OCI-LY7 (cell line): Measurements from ENCODE around the gene DR1. TPM values are rescaled to one million over a fixed set of nuclear protein-coding genes. Genes with fewer than 3 reads are reported as not detected.

ENCODE experiments used
- BruUV-seq: library from RNA; stranded (reverse); fragments of 400-500 nt; replicated peaks from 2 replicates; lab custom pipeline; 2021; lab: Mats Ljungman, UMichigan
- CTCF ChIA-PET: fragments of 300-600 bp; sonication (Branson Sonifier 250); formaldehyde crosslinking; loops from one replicate; lab custom pipeline; 2022; ENCODE audit warnings: antibody characterized with exemption; ENCODE audit not compliant: unreplicated experiment; lab: Charles Lee
- POLR2A ChIA-PET: fragments of 300-600 bp; sonication (Branson Sonifier 250); formaldehyde crosslinking; loops from one replicate; lab custom pipeline; 2022; ENCODE audit warnings: antibody characterized with exemption; lab: Charles Lee
- DNase-seq: peaks from one replicate; pipeline ENCODE4 v3.0.0-alpha.2; 2015; ENCODE audit warnings: low spot score
- H2AFZ ChIP-seq: fragments of 200-600 bp; sonication (generic), shearing (Covaris generic); 2 replicates; pipeline ENCODE4 v1.6.1; 2014; ENCODE audit warnings: mild to moderate bottlenecking, antibody characterized with exemption, low read length, moderate library complexity
- H3K27ac ChIP-seq: fragments of 200-600 bp; sonication (generic); 2 replicates; pipeline ENCODE4 v1.5.1; 2014; ENCODE audit warnings: mixed run types, low read depth, mild to moderate bottlenecking, moderate library complexity, low read length, inconsistent platforms; ENCODE audit not compliant: poor library complexity, severe bottlenecking
- H3K36me3 ChIP-seq: fragments of 200-600 bp; sonication (generic); 2 replicates; pipeline ENCODE4 v1.6.1; 2014; ENCODE audit warnings: mild to moderate bottlenecking, antibody characterized with exemption, low read length, moderate library complexity, mixed read lengths; ENCODE audit not compliant: insufficient read depth
- H3K4me1 ChIP-seq: fragments of 200-600 bp; sonication (generic); 2 replicates; pipeline ENCODE4 v1.5.1; 2014; ENCODE audit warnings: mild to moderate bottlenecking, low read length; ENCODE audit not compliant: insufficient read depth, poor library complexity, severe bottlenecking
- H3K4me2 ChIP-seq: fragments of 200-600 bp; sonication (generic); 2 replicates; pipeline ENCODE4 v1.6.1; 2014; ENCODE audit warnings: mild to moderate bottlenecking, low read length
- H3K4me3 ChIP-seq: fragments of 200-600 bp; sonication (generic); 2 replicates; pipeline ENCODE4 v1.5.1; 2014; ENCODE audit warnings: mild to moderate bottlenecking, low read depth, low read length; ENCODE audit not compliant: poor library complexity, severe bottlenecking
- H3K79me2 ChIP-seq: fragments of 200-600 bp; sonication (generic); 2 replicates; pipeline ENCODE4 v1.6.1; 2016; ENCODE audit warnings: low read depth, mild to moderate bottlenecking, low read length, moderate library complexity, mixed read lengths; ENCODE audit not compliant: insufficient read depth
- H3K9me2 ChIP-seq: fragments of 200-600 bp; sonication (generic); 2 replicates; pipeline ENCODE4 v1.6.1; 2016; ENCODE audit warnings: mild to moderate bottlenecking, low read length, mixed read lengths; ENCODE audit not compliant: insufficient read depth
- H3K9me3 ChIP-seq: fragments of 200-600 bp; sonication (generic); 2 replicates; pipeline ENCODE4 v1.6.1; 2014; ENCODE audit warnings: mild to moderate bottlenecking, mixed run types, low read length, mixed read lengths
- H4K20me1 ChIP-seq: fragments of 200-600 bp; sonication (generic); 2 replicates; pipeline ENCODE4 v1.6.1; 2014; ENCODE audit warnings: mild to moderate bottlenecking, antibody characterized with exemption, low read length, moderate library complexity, mixed read lengths; ENCODE audit not compliant: insufficient read depth
- CTCF ChIP-seq: fragments of 200-600 bp; sonication (generic); conservative IDR thresholded peaks from 2 replicates; pipeline ENCODE4 v1.5.1; 2014; ENCODE audit warnings: mild to moderate bottlenecking, antibody characterized with exemption, low read length, moderate library complexity, mixed read lengths
- EZH2phosphoT487 ChIP-seq: fragments of 200-600 bp; sonication (generic); IDR thresholded peaks from 2 replicates; pipeline ENCODE4 v1.6.1; 2018; ENCODE audit warnings: low read depth, borderline replicate concordance, mild to moderate bottlenecking, mixed run types, antibody characterized with exemption, low read length, moderate library complexity, mixed read lengths
- intact Hi-C: fragments of 100-400 bp; cut with micrococcal nuclease; formaldehyde crosslinking; loops from one replicate; pipeline ENCODE4 v1.10.0; 2022; ENCODE audit not compliant: unreplicated experiment
- total RNA-seq, 2 experiments: library from RNA; depleted of rRNA in 1 of 2; stranded (reverse); fragments of >200 nt in 1 of 2; shearing (Covaris generic) in 1 of 2; gene quantifications; 2 replicates each; pipeline ENCODE4 v1.2.3, GENCODE V29; 2014 to 2022

The DR1 gene
- total RNA-seq, 2 experiments from 2014 or later: 81.3 to 90.4 TPM

- Histone ChIP-seq H3K4me1 (no peaks in the 10 kb centered on the region), H3K4me2 (no peak overlapping the region), H3K79me2 (peaks cover 69% of the 10 kb centered on the region), H3K9me2 (no peaks in the 10 kb centered on the region), H3K4me3 (no peak overlapping the region), H3K9me3 (no peaks in the 10 kb centered on the region), H3K36me3 (peaks cover 97% of the 10 kb centered on the region), H3K27ac (no peak overlapping the region), H2AFZ (no peak overlapping the region), H4K20me1 (peaks cover 23% of the 10 kb centered on the region)
- TF ChIP-seq EZH2phosphoT487 (no peak), CTCF (no peak)
- ChIA-PET POLR2A (interaction anchor here (0.7 kb wide), 2 partner anchors 11 to 31 kb away, joined by 3 to 4 read pairs; no protein-coding TSS in a partner anchor), CTCF (no interaction called here)
- BruUV-seq: no TSS peak
- intact Hi-C loops: no loop called here
- DNase-seq: no peak
Observed at GRCh38 chr1:93362237-93362636, 16.5 kb downstream of the DR1 start.

- intact Hi-C loops: no loop called here
- H3K27ac ChIP-seq: no peak overlapping the region
- no peaks in the 10 kb centered on the region for H3K9me3 ChIP-seq
- POLR2A ChIA-PET: interaction anchor here (1.0 kb wide), 1 partner anchor 14 kb away, joined by 3 read pairs; no protein-coding TSS in a partner anchor
- H3K4me2 ChIP-seq: no peak overlapping the region
- peaks cover 34% of the 10 kb centered on the region for H3K79me2 ChIP-seq
- H3K4me1 ChIP-seq: no peaks in the 10 kb centered on the region
- no peak overlapping the region for H3K4me3 ChIP-seq
- CTCF ChIA-PET: no interaction called here
- H2AFZ ChIP-seq: no peak overlapping the region
- peaks cover 90% of the 10 kb centered on the region for H3K36me3 ChIP-seq
- no TSS peak for BruUV-seq
- no peaks in the 10 kb centered on the region for H3K9me2 ChIP-seq
- TF ChIP-seq EZH2phosphoT487 (no peak), CTCF (no peak)
- DNase-seq: no peak
- peaks cover 4% of the 10 kb centered on the region; the same call in 1 of the 2 replicates for H4K20me1 ChIP-seq
Observed at GRCh38 chr1:93365813-93366212, 20.1 kb downstream of the DR1 start.

- CTCF ChIA-PET: no interaction called here
- intact Hi-C loops: no loop called here
Observed at GRCh38 chr1:93369734-93370133, 24.0 kb downstream of the DR1 start.

More at GRCh38 chr1:93369734-93370133, 24.0 kb downstream of the DR1 start:
- Histone ChIP-seq H2AFZ (no peak overlapping the region), H3K4me2 (no peak overlapping the region), H3K27ac (no peak overlapping the region), H3K4me3 (no peak overlapping the region), H3K79me2 (no peaks in the 10 kb centered on the region; the same call in 1 of the 2 replicates), H4K20me1 (no peaks in the 10 kb centered on the region), H3K9me2 (no peaks in the 10 kb centered on the region), H3K4me1 (no peaks in the 10 kb centered on the region), H3K9me3 (no peaks in the 10 kb centered on the region), H3K36me3 (peaks cover 51% of the 10 kb centered on the region)
- POLR2A ChIA-PET: interaction anchor here (0.5 to 1.1 kb wide), 5 partner anchors 12 to 524 kb away, joined by 3 to 4 read pairs (median 3); no protein-coding TSS in a partner anchor
- BruUV-seq: no TSS peak
- DNase-seq: no peak
- no peak for TF ChIP-seq CTCF
- no peak for TF ChIP-seq EZH2phosphoT487
